ENCODE measurements around the gene HCFC2.

DNA sequence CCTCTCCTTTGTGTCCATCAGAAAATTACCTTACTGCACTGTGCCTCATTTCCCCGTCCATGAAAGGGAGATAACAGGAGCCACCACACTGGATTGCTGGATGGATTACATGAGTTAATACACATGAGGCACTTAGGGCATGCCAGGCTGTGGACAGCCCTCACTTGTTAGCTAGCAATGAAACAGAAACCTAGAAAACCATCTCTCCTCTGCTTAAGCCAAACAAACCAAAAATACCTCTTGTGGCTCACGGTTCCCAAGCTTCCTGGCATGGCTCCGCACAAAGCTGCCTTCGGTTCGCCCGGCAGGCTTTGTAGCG is 660 bp upstream of the HCFC2 start:
- TF ChIP-seq, protein P1, sequence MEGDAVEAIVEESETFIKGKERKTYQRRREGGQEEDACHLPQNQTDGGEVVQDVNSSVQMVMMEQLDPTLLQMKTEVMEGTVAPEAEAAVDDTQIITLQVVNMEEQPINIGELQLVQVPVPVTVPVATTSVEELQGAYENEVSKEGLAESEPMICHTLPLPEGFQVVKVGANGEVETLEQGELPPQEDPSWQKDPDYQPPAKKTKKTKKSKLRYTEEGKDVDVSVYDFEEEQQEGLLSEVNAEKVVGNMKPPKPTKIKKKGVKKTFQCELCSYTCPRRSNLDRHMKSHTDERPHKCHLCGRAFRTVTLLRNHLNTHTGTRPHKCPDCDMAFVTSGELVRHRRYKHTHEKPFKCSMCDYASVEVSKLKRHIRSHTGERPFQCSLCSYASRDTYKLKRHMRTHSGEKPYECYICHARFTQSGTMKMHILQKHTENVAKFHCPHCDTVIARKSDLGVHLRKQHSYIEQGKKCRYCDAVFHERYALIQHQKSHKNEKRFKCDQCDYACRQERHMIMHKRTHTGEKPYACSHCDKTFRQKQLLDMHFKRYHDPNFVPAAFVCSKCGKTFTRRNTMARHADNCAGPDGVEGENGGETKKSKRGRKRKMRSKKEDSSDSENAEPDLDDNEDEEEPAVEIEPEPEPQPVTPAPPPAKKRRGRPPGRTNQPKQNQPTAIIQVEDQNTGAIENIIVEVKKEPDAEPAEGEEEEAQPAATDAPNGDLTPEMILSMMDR (IDR thresholded peaks at IDR 0.05; ENCODE audit: insufficient read depth, low read length): no peak
- no peak for TF ChIP-seq GABPA (IDR thresholded peaks at IDR 0.05; ENCODE audit: low read depth)
- TF ChIP-seq POLR2AphosphoS5 (IDR thresholded peaks at IDR 0.05; ENCODE audit: low read depth): no peak
- TF ChIP-seq, protein P2, sequence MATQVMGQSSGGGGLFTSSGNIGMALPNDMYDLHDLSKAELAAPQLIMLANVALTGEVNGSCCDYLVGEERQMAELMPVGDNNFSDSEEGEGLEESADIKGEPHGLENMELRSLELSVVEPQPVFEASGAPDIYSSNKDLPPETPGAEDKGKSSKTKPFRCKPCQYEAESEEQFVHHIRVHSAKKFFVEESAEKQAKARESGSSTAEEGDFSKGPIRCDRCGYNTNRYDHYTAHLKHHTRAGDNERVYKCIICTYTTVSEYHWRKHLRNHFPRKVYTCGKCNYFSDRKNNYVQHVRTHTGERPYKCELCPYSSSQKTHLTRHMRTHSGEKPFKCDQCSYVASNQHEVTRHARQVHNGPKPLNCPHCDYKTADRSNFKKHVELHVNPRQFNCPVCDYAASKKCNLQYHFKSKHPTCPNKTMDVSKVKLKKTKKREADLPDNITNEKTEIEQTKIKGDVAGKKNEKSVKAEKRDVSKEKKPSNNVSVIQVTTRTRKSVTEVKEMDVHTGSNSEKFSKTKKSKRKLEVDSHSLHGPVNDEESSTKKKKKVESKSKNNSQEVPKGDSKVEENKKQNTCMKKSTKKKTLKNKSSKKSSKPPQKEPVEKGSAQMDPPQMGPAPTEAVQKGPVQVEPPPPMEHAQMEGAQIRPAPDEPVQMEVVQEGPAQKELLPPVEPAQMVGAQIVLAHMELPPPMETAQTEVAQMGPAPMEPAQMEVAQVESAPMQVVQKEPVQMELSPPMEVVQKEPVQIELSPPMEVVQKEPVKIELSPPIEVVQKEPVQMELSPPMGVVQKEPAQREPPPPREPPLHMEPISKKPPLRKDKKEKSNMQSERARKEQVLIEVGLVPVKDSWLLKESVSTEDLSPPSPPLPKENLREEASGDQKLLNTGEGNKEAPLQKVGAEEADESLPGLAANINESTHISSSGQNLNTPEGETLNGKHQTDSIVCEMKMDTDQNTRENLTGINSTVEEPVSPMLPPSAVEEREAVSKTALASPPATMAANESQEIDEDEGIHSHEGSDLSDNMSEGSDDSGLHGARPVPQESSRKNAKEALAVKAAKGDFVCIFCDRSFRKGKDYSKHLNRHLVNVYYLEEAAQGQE (IDR thresholded peaks at IDR 0.05; ENCODE audit: insufficient replicate concordance, low read depth): no peak
- TF ChIP-seq SPI1 (IDR thresholded peaks at IDR 0.05; ENCODE audit: borderline replicate concordance, low read depth): no peak

Data from HL-60 (cell line).